Erythroblast (primary cell): ENCODE data around the gene DNAH11.

ENCODE experiments used
- GATA1 ChIP-seq: IDR thresholded peaks from 2 replicates; pipeline ENCODE4 v1.6.1; 2011; ENCODE audit warnings: low read depth, mild to moderate bottlenecking, control low read depth, low read length, moderate library complexity
- POLR2A ChIP-seq: IDR thresholded peaks from 2 replicates; pipeline ENCODE4 v1.6.1; 2011; ENCODE audit warnings: mild to moderate bottlenecking, low read length

GRCh38 chr7:21641546-21641945, 98.7 kb downstream of the DNAH11 start:
- TF ChIP-seq POLR2A = no peak
- no peak for TF ChIP-seq GATA1
